GM12875 (cell line): Measurements from ENCODE around the gene TIMM10B.

ENCODE experiments used
- H3K4me3 ChIP-seq: one replicate; pipeline ENCODE4 v1.5.1; 2011; ENCODE audit warnings: low read depth, low read length, control low read depth
- TF ChIP-seq, protein P1 (sequence below): IDR thresholded peaks from 2 replicates; pipeline ENCODE4 v1.5.1; 2011; ENCODE audit warnings: low read depth, mild to moderate bottlenecking, control low read depth, inconsistent platforms, low read length, moderate library complexity, borderline replicate concordance; ENCODE audit not compliant: insufficient read depth

TIMM10B gene, protein sequence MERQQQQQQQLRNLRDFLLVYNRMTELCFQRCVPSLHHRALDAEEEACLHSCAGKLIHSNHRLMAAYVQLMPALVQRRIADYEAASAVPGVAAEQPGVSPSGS

DNA sequence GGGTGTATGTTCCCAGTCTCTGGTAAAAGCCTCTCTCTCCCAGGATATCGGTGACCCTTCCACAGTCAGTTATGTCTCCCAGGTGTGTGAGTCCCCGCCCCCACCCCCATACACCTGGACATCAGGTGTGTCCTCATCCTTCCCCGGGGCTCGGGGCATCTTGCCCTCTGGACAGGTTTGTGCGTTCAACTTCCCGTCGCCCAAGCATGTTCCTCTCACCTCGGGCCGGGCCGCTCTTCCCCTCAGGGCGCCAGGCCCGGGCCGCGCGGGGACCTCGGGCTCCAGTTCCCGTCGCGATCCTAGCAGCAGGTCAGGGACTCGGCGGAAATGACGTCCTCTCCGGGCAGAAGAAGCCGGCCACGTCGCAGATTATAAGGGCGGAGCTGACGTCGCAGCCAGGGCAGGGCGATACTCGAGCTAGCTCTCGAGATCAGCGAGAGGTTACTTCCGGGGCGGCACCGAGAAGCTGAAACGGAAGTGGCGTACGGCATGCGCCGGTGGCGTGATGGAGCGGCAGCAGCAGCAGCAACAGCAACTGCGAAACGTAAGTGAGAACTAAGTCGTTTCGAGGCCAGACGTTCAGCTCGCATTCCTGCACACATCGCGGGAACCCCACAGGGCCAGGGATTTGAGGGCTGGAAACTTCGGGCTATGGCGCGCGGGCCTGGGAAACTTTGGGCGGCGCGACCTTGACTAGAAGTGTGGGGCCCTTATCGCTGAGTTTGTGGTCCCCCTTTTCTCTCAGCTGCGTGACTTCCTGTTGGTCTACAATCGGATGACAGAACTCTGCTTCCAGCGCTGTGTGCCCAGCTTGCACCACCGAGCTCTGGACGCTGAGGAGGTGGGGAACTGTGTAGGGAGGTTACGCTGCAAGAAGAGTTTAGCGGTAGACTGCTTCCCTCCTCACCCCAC, at the start of gene TIMM10B, which contains the start of gene ARFIP2:
Gene TIMM10B (plus strand): TSS at position 490 of the 912 bp plus-strand sequence. CDS start 16 bp downstream, at position 506.
Gene ARFIP2 (minus strand): TSS at position 320 of the 912 bp plus-strand sequence. CDS start 910 bp downstream, outside the sequence.
- TF ChIP-seq, protein P1, sequence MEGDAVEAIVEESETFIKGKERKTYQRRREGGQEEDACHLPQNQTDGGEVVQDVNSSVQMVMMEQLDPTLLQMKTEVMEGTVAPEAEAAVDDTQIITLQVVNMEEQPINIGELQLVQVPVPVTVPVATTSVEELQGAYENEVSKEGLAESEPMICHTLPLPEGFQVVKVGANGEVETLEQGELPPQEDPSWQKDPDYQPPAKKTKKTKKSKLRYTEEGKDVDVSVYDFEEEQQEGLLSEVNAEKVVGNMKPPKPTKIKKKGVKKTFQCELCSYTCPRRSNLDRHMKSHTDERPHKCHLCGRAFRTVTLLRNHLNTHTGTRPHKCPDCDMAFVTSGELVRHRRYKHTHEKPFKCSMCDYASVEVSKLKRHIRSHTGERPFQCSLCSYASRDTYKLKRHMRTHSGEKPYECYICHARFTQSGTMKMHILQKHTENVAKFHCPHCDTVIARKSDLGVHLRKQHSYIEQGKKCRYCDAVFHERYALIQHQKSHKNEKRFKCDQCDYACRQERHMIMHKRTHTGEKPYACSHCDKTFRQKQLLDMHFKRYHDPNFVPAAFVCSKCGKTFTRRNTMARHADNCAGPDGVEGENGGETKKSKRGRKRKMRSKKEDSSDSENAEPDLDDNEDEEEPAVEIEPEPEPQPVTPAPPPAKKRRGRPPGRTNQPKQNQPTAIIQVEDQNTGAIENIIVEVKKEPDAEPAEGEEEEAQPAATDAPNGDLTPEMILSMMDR: no peak
- peak within 1 kb of the TSS; percentile 71 for H3K4me3 ChIP-seq

DNA sequence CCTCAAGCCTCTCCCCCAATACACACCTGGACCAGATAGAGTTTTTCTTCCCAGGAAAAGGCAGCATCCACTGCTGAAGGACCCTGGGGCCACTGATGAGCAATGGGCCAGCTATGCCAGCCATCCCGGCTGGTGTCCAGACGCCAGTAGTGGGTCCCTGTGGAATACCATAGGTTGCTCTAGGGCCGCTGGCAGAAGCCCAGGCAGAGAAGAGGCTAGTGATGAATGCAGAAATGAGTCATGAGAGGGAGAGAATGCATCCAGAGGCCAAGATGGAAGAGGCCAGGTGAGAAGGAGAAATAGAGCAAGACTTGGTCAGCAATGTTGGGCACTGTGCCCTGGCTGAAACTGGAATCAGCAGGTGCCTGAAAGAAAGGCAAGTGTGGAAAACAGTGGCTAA, 49.4 kb upstream of the TIMM10B start:
- H3K4me3 ChIP-seq: no peak overlapping the region
- TF ChIP-seq, protein P1: no peak

DNA sequence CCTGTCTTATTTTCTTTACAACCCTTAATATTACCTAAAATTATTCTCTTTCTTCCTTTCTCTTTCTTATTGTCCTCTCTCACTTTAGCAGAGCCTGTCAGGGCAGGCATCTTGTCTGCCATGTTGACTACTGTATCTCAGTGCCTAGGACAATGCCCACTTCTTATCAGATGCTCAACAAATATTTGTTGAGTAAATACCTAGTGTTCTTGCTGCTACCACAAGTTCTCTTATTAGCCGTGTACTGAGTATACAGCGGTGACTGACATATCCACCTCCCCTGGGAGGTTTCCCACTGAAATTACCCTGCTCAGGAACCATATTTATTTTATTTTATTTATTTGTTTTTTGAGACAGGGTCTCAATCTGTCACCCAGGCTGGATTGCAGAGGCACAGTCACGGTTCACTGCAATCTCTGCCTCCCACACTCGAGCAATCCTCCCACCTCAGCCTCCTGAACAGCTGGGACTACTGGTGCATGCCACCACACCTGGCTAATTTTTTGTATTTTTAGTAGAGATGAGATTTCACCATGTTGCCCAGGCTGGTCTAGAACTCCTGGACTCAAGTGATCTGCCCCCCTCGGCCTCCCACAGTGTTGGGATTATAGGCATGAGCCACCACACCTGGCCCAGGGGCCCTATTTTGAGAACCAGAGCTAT, 47.2 kb upstream of the TIMM10B start:
- H3K4me3 ChIP-seq: no peak overlapping the region
- TF ChIP-seq, protein P1: no peak

DNA sequence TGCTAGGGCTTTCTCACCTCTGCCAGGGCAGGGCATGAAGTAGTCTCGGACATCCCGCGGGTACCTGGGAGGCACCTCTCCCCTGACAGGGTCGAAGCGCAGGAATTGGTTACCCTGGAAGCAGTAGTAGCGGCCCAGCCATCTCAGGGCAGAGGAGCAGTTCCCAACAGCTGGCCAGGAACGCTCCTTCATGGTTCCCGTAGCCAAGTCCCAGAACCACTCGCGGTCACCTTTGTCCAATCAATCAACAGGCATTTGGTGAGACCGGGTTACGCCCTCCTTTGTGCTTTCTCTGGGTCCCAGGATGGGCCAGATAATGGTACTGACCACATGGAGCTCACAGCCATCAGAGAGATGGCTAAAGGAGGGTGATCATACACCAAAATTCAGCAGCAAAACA, 43.9 kb upstream of the TIMM10B start:
- TF ChIP-seq, protein P1: no peak
- no peak overlapping the region for H3K4me3 ChIP-seq

DNA sequence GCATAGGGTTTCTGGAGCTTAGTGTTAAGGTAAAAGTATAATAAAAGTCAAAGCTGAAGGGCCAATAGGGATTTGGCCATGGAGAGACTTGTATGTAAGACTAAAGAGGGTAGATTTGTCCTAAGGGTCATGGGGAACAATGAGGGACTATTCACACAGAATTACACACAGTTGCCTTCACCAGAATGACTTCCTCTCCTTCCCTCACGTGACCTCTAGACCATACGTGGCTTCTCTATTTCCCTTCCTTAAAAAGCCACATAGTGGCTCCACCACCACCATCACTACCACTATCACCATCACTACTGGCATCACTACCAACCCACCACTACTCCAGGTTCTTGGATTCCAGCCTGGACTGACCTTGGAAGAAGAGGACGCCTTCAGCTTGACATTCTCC, 43.3 kb upstream of the TIMM10B start:
- TF ChIP-seq, protein P1: no peak
- no peak overlapping the region for H3K4me3 ChIP-seq

DNA sequence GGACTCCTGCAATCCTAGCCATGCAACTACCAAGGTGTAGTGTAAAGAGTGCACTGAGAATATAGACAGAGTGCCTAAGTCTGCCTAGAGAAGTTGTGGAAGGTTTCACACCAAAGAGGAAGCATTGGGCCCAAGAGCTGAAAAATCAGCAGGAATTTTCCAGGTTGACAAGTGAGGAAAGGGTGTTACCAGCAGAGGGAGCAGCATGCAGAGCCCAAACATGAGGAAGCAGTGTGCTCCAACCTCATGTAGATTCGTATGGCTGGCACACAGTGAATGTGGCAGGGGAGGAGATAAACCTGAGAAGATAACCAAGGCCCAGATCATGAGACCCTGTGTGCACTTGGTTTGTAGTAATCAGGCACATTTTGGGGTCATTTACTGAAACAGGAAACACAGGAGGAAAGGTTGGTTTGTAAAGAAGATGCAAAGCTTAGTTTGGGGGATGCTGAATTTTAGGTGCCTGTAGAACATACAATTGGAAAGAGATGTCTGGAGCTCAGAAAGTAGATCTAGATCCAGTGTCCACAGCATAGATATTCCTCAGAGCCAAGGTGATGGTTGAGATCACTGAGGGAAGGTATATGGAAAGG, 42.2 kb upstream of the TIMM10B start:
- no peak overlapping the region for H3K4me3 ChIP-seq
- TF ChIP-seq, protein P1: peak; percentile 59; the same call in 1 of the 2 replicates
